HUDEP-2 (cell line): ENCODE results near the gene FAM120AOS.

Source experiments
- DNase-seq, 76 experiments: peaks; one replicate each; lab custom pipeline; 2025; ENCODE audit not compliant: unreplicated experiment in 76 of 76; lab: John Stamatoyannopoulos, UW

Gene FAM120AOS

GRCh38 chr9:93453047-93453914 lies at the start of gene FAM120AOS:
FAM120AOS (minus strand) TSS chr9:93453581; CDS start chr9:93452709, 872 bp downstream.
- peak in 75 of 76 experiments; percentile 22 to 90 (median 80) for DNase-seq

GRCh38 chr9:93501406-93501805 lies 48.0 kb upstream of the FAM120AOS start:
- no peak for DNase-seq

- no peak for DNase-seq
These were observed 47.4 kb upstream of the FAM120AOS start for GRCh38 chr9:93500571-93501298.

DNA sequence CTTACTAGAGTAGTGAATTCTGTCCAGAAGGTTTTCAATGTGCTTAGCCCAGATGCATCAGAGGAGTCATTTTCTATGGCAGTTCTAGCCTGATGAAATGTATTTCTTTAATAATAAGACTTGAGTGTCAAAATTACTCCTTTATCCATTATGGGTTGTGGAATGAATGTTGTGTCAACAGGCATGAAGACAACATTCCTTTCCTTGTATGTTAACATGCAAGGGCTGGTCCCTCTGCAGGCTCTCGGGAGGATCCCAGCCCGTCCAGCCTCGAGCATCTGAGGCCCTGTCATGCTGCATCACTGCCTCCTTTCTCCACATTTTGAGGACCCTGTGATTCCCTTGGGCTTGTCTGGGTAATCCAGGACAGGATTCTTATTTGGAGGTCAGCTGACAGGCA lies 42.9 kb upstream of the FAM120AOS start:
- no peak for DNase-seq

DNA sequence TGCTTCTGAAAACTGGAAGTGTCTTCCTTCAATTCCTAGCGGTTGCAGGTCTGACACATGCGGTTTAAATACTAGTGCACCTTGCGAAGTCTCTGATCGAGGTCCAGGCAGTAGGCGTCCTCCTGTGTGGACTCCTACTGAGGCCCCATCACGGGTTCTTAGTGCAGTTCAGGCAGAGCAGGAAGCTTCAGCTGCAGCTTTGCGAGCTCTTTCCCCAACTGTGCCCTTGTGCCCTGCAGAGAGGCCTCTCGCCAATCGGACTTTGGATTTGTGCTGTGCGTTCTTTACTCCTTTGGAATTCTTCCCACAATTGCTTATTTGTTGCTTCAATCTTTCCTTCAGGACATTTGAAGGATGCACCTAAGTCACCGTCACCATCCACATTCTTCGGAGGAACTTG lies 40.6 kb upstream of the FAM120AOS start:
- DNase-seq, result no peak

- no peak for DNase-seq
These were observed 38.9 kb upstream of the FAM120AOS start for GRCh38 chr9:93492327-93492726.

GRCh38 chr9:93491593-93492232 lies 38.3 kb upstream of the FAM120AOS start:
- DNase-seq, result no peak

DNA sequence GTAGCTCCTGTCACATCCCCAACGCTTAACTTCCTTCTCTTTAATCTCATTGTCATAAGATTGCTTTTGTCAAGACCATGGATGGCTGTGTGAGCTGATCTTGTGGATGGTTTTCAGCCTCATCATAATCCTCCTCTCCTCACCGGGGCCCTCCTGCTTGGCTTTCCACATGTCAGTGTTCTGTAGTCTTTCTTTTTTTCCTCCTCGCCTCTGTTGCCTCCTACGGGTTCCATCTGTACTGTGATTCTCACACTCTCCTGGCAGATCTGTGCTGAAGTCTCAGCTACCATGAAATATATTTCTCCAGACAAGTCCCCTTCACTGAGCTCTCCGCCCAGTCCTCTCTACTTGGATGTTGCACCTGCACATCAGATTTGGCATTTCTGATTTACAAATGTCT lies 34.9 kb upstream of the FAM120AOS start:
- DNase-seq, result no peak

- DNase-seq, result no peak
These were observed 32.9 kb upstream of the FAM120AOS start for GRCh38 chr9:93486268-93486667.

GRCh38 chr9:93483497-93483896 lies 30.1 kb upstream of the FAM120AOS start:
- no peak for DNase-seq

- DNase-seq, result no peak
These were observed 27.4 kb upstream of the FAM120AOS start for GRCh38 chr9:93480728-93481324.

- no peak for DNase-seq
These were observed 26.9 kb upstream of the FAM120AOS start for GRCh38 chr9:93480262-93480661.

DNA sequence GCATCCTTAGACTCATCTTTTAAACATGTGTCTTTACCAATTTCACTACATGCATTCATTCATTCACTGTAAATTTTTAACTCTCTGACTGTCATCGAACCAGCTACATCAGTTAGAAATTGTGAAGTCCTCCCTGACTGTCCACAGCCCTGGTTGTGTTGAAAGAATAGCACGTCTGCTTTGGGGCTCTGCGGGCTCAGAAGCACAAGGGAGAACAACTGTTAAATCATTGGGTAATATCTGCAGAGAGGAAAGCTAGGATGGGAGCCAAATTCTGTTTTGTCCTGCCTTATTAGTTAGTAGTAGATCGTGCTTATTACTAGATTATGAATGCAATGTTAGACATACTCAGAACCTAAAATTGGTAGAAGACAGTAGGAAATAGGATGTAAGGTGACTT lies 26.3 kb upstream of the FAM120AOS start:
- no peak for DNase-seq

GRCh38 chr9:93477397-93477796 lies 24.0 kb upstream of the FAM120AOS start:
- DNase-seq, result no peak

DNA sequence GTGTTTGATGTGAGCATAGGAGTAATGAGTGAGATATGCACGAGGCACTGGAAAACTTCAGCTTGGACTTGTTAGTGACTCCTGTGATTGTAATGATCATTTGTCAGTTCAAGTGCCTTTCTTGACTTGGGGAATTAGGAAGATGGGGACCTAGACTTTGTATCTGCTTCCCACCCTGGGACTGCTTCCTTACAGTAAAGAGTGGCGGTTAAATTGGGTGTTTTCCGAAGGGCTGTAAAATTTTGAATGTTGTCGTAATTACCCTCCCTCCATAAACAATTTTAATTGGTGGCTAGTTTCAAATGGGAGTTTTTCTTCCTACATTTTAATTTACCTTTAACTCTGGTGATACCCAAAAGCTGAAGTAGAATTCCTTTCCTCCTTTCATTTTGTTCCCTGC lies 23.5 kb upstream of the FAM120AOS start:
- no peak for DNase-seq

DNA sequence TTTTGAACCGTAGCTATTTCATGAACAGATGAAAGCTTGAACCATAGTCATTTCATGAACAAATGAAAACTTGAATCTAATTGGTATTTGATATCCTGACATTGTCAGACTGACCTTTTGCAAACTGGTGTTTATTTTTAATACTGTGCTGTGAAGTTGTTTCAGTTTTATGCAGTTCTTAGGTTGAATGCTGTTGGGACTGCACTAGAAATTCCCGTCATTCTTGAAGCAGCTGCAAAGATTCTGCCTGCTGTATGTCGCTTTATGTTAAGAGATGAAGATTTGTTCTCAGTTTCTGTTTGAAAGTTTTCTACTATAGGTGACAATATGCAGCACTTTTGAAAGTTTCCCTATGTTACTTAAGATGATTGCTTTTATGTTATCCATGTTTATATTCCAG lies 22.5 kb upstream of the FAM120AOS start:
- no peak for DNase-seq

DNA sequence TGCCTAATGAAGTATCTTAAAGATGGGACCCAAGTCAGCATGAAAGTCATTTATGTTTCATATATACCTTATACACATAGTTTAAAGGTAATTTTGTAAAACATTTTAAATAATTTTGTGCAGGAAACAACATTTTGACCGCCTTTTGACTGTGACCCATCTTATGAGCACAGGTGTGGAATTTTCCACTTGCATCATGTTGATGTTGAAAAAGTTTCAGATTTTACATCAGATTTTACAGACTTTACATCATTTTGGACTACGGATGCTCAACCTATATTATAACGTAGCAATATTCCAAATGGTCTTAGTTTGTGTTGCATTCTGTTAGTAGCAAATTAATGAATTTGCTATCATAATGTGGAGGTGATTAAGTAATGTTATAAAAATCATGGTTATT lies 21.7 kb upstream of the FAM120AOS start:
- no peak for DNase-seq

- DNase-seq, result no peak
These were observed 20.0 kb upstream of the FAM120AOS start for GRCh38 chr9:93473411-93473810.

- no peak for DNase-seq
These were observed 17.7 kb upstream of the FAM120AOS start for GRCh38 chr9:93471124-93471523.

GRCh38 chr9:93470391-93470790 lies 17.0 kb upstream of the FAM120AOS start:
- DNase-seq, result no peak
